RPMI7951 (cell line): ENCODE data around the gene PAPPA. TPM values are rescaled to one million over a fixed set of nuclear protein-coding genes. Genes with fewer than 3 reads are reported as not detected.
A peak's percentile ranks its signal among the peaks of the same experiment; 100 is the strongest.

Experiments
- DNase-seq: peaks from one replicate; pipeline ENCODE4 v3.0.0-alpha.2; 2012; ENCODE audit warnings: low read depth
- total RNA-seq: library from RNA; depleted of rRNA; stranded (reverse); fragments of >200 nt; shearing (Covaris generic); gene quantifications from 2 replicates; pipeline ENCODE4 v1.2.3, GENCODE V29; 2014

Gene PAPPA
- total RNA-seq, 1 experiment from 2014 or later = 0.24 TPM

DNA sequence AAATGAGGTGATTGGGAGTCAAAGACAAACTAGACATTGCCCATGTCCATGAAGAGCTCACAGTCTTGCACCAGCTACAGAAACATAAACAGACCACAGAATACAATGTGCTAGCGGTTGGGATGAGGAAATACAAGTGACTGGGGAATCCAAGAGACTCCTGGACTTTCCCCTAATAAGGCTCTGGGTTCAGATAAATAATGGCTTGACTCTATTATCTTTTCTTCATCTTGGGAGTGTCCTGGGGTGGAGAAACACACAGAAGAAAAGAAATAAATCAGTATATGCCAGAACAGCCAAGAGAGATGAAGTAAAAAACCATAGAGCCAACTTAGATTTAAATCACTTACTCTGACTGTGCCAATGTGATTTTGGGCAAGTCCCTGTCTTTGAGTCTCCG is 227.8 kb downstream of the PAPPA start:
- no peak for DNase-seq

DNA sequence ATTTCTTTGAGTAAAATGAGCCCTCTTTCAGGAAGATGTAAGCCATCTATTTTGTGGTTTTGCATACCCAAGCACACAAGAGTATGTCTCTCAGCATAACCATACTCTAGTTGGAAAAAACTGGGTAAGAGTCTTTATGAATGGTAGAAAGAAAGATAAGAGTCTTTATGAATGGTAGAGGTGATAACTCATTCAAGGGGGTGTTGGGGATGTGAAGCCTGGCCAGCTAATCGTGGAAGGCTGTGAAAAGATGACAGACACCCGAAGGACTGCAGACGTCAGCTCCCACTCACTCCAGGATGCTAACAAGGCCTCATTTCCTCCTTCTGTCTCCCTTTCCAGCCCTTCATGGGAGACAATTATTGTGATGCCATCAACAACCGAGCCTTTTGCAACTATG is 228.5 kb downstream of the PAPPA start:
- DNase-seq = no peak

DNA sequence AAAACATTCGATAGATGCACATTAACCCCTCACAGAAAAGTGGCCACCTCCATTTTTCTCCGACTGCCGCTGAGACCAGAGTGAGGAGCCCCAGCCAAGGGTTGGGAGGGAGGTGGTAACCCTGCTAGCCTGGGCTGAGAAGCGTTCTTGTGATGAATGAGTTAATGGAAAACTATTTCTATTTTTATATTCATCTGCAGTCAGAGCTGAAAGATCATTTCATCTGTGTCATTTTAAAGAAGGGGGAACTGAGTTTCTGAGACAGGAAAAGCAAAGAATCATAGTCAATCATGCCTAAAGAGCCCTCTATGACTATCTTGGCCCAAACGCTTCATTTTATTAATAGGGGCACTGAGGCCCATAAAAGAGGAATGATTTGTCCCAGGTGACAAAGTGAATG is 229.5 kb downstream of the PAPPA start:
- no peak for DNase-seq

DNA sequence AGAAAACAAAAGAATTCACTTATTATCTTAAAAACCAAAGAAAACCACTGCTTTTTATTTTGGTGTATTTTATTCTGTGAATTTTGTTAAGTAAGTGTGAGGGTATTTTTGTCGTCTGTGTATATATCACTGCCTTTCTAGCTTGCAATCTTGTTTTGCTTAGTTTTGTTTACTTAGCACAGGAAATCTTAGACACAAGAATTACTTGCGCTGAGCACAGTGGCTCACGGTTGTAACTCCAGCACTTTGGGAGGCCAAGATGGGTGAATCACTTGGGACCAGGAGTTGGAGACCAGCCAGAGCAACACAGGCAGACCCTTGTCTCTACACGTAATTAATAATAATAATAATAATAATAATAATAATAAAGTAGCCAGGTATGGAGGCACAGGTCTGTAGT is 230.3 kb downstream of the PAPPA start:
- DNase-seq = no peak

DNA sequence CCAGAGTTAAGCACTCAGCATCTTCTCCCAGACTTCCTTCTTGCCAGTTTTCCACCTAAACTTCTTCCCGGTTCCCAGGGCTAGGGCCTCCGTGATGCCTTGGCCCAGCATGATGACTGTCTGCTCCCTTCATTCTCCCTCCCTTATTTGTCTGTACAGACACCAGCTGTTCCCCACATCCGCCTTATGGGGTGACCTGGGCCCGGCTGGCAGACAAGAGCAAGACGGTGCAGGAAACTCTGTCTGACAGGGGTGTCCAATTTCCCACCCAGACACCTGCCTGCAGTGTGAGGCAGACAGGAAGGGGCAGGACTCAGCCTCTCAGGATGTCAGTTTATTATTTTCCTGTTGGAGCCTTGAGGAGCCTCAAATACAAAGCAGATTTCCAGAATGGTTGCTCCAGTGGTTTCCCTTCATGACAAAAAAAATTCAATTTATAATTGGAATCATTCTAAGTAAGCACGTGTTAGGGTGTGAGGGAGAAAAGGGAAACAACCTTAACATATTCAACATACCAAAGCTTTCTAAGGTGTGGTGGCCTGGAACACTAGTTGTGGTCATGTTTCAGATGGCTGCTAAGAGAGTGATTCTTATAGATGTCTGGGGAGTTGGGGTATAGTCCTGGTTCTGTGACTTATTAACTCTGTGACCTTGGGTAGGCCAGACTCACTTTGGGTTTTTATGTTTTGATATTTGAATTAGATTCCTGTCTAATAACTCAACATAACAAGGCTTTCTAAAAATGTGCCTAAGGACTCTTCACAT is 234.5 kb downstream of the PAPPA start:
- no peak for DNase-seq

DNA sequence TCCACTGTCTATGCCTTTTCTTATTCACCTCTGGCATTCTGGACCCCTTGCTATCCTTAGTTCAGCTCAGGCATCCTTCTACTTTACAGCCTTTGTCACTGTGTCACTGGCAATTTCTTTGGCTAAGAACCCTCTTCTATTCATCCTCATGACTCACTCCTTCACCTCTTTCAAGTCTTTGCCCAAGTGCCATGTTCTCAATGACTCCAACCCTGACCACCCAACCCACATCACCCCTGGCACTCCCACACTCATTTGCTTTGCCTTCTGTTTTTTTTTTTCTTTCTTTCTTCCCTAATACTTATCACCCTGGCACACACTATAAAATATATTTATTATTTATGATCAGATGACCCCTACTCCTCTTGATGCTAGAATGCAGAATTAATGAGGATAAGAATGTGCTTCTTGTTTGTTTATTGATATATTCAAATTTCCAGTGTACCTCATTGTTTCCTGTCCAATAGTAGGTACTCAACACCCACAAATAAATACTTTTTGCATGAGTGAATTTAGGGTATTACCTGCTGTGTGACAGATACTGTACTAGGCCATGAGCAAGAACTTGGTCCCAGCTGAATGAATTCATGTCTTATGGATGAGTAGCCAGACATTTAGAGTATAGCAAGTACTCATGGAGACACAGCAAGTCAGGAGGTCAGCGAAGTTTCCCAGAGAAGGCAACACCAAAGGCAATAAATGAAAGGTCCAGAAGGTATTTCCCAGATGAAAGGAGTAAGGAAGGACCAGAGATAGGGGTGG is 236.1 kb downstream of the PAPPA start:
- peak; percentile 19 for DNase-seq

DNA sequence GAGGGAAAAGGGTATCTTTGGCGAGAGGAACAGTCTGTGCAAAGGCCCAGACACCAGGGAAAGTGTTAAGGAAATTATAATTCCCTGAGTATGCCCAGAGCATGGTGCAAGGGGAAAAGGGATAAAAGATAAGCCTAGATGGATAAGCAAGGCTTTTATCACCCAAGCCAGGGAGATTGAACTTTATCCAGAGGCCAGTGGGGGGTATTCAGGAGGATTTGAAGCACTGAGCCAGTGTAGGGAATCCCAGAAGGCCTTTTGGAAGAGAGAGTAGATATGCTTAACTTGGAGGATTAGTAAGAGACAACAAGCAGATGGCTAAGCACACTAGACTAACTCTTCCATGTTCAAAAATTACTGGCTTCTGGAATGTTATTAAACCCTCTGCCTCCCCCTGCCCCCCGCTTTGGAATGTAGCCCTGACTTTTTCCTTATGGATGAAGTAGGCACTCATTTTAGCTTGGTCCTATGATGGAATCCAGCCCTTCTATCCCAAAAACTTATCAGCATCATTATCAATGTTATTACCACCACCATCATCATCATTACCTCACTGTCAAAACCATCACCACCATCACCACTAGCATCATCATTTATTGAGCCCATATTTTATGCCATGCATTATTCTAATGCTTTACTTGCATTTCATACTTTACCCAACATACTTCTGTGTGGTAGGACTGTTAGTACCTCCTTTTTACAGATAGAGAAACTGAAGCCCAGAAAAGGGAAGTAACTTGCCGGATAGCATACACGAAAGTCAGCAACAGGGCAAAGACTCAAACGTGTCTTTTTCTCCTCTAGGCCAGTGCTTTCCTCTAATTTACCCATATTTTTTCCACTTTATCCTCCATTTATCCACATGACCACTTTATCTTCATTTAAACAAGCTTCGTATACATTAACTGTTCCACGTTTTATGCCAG is 237.0 kb downstream of the PAPPA start:
- DNase-seq = no peak

DNA sequence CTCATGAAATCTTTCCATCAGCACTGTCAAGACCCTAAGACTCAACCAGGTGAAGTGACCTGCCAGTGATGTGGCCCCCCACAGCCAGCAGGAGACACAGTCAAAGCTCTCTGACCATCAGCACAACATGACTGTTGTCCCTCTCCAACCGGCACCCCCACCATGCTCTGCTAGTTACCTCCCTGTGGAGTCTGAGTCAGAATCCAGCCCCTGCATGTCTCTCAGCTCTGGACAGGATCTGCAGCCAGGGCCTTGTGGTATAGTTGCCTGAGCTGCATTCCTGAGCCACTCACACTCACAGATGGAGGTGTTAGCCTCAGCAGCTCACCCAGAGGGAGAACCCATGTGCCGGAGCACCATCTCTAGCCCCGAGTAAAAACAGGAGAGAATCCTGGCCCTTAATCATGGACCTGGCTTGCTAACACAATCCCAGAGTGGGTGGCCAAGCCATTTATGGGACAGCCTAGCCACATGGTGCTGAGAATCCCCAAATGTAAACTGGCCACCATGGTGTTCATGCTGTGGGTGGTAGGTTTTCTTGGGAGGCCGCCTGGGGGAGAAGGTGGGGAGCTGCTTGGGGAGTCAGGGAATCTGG is 237.8 kb downstream of the PAPPA start:
- peak; percentile 61 for DNase-seq

DNA sequence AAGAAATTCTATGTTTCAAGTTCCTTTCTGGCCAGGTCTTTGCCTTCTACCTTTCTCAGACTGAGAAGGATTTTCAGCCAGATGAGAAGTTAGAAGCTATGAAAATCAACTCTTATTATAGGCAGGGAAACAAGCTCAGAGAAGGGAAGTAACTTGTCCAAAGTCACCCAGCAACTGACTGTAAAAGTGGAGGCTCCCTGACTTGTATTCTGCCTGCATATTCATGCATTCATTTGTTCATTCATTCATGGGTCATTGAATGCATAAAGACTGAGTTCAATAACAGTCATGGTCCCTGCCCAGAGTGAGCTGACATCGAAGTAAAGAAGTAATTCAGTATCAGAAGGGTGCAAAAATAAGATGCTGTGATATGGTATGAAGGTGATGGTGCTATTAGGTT is 239.6 kb downstream of the PAPPA start:
- no peak for DNase-seq

DNA sequence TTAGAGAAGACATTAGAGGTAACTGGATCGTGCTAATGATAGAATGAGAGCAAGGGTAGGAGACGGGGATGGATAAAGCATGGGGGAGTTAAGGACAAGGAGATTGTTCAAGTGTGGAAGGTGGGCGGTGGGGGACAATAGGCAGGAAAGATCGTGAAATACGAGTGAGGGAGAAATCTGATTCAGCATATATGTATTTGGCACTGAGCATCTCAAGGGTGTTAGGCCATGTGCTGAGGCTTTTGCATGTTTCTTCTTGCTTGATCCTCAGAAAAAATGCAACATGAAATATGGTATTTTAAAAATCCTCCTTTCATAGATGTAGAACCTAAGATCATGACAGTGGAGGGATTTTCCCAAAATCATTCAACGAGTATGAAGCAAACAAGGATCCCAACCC is 240.5 kb downstream of the PAPPA start:
- no peak for DNase-seq

DNA sequence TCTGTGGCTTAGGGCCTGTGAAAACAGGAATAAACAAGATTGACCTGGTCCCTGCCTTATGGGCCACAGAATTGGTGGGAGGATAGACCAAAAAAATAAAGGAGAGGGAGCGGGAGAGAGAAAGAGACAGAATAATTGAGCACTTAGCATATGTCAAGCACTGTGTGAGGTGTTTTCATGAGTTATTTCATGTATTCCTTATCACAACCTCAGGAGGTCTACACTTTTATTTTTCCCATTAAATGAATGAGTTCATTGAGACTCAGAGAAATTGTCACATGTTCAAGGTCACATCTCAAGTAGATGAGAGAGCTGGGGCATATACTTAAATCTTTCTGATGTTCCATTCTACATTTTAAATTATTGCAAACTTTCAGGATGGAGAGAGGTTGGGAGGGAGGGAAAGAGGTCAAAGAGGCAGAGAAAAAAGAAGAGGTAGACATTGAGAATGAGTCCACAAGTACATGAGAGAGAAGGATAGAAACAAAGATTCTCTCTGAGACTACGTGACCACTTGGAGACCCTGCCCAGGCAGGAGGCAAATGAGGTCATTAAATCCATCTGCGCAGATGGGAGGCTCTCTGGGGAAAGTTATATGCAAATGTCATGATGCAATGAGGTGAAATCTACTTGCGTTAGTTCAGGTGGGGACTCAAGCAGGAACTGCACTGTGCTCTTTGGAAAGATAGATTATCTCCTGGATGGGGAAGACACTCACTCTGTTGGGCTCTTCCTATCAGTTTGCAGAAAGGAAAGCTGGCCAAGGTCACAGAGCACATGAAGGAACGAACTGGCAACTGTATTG is 241.5 kb downstream of the PAPPA start:
- no peak for DNase-seq

DNA sequence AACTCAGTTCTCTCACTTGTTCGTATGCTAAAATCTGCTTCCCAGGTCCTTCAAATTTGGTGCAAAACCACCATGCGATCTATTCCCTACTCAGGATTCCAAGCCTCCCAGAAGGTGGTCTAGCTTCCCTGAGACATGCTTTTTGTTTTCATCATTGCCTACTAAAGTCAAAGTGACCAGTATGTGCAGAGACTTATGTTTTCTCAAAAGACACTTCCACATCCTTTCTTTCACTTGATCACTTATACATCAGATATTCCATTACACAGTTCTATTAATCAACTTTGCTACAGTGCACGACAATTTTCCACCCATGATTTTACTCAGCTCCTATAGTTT is 242.1 kb downstream of the PAPPA start:
- no peak for DNase-seq

DNA sequence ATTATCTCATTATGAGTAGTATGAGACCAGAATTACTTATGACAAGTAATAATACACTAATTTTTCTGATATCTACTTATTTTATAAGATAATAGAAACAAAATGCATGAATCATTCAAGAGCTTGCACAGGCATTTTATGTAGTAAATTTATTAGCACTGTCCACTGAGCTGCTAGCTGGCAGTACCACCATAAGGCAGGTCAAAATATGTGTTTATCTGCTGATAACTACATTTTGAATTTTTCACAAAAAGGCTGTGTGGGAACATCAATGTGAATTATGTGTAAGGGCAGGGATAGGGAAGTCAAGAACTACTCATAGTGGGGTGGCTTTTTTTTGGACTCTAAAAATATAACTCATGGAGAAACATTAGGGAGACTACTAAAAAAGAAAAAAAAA is 249.6 kb downstream of the PAPPA start:
- DNase-seq = no peak

DNA sequence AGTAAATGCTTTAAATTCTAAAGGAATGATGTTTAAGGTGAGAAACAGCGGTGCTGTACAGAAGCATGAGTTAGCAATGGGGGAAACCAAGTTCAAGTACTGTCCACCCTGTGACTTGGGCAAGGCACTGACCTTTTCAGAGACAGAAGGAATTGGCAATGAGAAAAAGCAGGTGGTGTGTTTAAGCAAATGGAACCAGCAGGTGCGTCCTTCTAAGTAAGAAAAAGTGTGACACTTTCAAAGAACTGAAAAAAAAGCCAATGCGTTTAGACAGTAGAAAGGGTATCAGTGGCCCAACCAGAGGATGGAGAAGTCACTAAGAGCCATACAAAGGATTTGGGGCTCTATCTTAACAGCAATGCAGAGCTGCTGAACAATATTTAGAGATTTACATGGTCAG is 250.6 kb downstream of the PAPPA start:
- no peak for DNase-seq

DNA sequence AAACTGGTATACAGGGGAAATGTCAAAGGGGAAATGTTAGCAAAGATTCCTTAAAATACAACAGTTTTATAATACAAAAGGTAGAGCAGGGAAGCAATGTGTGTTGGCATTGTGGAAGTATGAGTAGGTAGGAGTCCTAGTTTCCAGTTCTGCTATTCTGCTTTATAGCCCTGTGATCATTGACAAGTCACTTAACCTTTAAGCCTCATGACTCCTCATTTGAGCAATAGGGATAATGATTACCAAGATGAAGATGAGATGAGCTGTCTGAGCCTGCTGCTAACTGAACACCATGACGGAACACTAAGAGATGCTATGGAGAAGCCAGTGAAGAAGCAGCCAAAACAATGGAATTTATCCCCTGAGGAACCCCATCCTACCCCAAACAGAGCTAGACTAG is 251.7 kb downstream of the PAPPA start:
- DNase-seq = no peak

DNA sequence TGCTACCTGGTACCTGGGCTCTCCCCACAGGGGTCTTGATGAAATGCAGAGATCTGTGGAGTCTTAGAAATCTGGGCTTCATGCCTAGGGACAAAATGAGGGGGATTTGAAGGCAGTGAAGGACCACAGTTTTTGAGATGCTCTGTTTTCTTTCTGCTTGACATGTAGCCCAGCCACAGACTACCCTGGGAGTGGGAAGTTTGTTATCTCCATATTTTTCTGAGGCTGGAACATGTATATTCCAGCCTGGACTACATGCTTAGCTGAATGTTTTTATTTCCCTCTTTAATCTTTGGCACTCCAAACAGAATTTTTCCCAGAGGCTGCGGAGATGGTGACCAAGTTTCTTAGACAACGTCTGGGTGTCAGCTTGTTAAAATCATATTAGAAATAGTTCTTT is 252.9 kb downstream of the PAPPA start:
- DNase-seq = no peak

DNA sequence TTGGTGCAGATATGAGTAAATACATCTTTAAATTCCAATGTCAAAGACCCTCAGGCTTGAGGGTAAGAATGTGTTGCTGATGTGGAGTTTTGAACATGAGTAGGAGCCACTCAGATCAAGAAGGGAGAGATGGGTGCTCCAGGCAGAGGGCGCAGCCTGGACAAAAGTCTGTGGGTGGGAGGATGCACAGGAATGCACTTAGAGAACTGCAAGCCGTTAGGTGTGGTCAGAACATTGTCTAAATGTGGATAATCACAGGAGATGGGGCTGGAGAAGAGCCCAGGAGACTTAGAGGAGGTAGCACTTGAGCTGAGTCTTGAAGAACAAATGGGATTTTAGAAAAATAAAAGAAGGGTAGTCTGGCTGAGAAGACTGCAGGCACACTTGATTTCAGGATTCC is 255.5 kb downstream of the PAPPA start:
- DNase-seq = no peak

DNA sequence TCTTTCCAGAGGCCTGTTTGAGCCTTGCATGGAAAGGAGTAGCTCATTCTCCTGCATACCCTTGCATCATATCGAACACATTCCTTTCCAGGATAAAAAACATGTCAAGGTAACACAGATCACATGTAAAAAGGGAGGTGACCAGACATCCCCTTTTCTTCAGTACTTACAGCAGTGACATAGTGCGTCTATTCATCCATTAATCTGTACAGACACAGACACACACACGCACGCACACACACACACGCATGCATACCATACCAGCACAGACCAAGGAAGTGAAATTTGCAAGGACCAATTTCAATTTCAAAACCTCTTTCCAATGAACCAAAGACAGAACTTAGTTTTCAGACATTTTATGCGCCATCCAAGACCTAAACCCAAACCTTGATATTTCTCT is 256.0 kb downstream of the PAPPA start:
- no peak for DNase-seq

DNA sequence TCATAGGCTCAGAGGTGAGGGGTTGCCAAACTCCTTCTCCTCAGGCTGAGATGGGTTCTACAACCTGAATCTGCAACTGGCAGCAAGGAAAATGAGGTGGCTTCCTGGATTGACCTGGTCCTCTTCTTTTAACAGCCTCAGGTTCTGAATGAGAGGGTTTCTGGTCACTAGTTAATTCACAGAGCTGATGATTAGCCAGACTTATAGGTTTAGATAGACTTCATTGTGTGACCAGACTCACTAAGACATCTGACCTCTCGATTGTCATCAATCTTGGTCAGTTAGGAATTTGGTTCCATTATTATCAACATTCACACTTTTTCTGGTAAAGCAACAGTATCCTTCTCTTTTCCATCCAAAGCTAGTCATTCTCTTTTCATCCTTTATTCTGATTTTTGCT is 257.9 kb downstream of the PAPPA start:
- DNase-seq = no peak

DNA sequence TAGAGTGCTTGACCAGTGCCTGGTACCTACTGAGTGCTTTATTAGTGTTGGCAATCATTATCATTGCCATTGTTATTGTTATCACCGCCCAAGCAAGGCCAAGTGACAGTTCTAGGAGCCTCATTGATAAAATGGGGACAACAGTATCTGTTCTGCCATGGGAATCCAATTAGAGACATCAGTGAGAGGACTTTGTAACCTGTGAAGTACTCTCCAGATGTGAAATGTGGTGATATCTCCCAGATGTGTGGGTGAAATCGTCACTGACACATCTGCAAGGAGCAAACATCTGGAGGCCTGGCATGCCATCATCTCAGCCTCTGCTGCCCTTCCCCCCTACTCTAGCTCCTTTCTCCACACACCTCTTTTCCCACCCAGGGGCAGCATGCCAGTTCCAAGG is 260.8 kb downstream of the PAPPA start:
- DNase-seq = no peak

DNA sequence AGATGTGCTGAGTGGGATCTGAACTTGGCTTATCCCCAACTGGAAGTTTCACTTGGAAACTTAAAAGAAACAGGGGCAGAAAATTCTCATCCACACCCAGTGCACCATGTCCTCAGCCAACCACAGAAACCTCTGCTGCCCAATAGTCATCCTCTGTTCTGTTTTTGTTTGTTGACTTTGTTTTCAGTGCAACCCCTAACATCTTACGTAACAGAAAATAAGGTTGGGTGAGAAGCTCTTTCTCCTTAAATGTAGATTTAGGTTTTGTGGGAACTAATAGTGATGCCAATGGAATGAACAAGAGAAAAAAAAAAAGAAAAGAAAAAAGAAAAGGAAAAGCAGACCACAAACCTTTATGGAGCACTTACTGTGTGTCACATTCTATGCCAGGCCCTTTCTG is 262.8 kb downstream of the PAPPA start:
- peak; percentile 1 for DNase-seq
